GM12873 (cell line): ENCODE results near the gene GPR32.

Experiments
- TF ChIP-seq, protein P1 (sequence below): IDR thresholded peaks from 2 replicates; pipeline ENCODE4 v1.5.1; 2012; ENCODE audit warnings: low read depth, mild to moderate bottlenecking, moderate library complexity, low read length, control low read depth; ENCODE audit not compliant: insufficient read depth; ENCODE audit errors: missing control alignments

Gene GPR32

DNA sequence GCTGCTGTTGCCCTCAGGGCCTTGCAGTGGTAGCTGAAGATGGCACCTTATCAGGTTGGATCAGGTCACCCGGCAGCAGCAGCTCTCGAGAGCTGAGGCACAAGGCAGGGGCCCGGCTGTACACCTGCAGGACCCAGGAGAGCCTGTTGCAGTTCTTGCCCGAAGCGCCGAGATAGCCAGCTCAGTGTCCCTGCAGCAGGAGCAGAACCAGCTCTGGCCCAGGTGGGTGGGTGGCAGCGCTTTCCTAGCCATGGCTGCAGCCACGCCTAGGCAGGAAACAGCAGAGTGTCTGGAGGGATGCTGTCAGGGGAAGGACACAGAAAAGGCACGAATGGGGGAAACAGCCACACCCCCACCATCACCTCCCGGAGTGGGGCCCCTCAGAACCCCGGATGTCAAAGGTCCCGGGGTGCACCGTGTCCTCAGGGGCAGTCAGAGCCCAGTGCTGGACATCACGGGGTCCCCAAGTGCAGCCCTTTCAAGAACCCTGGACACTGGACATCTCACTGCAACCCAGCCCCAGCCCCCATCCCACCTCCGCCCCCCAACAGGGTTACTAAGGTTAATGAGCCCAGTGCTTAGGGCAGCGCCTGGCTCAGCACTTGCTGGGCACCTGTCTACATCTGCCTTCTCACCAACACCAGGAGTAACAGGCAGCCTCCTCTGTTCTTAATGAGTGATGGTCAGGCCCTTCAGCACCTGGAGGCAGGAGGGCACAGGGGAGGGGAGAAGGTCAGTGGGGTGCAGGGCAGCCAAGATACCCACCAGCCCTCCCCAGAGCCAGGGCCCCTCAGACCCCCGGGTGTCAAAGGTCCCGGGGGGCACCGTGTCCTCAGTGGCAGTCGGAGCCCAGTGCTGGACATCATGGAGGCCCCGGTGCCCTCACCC lies 28.6 kb downstream of the GPR32 start:
- TF ChIP-seq, protein P1, sequence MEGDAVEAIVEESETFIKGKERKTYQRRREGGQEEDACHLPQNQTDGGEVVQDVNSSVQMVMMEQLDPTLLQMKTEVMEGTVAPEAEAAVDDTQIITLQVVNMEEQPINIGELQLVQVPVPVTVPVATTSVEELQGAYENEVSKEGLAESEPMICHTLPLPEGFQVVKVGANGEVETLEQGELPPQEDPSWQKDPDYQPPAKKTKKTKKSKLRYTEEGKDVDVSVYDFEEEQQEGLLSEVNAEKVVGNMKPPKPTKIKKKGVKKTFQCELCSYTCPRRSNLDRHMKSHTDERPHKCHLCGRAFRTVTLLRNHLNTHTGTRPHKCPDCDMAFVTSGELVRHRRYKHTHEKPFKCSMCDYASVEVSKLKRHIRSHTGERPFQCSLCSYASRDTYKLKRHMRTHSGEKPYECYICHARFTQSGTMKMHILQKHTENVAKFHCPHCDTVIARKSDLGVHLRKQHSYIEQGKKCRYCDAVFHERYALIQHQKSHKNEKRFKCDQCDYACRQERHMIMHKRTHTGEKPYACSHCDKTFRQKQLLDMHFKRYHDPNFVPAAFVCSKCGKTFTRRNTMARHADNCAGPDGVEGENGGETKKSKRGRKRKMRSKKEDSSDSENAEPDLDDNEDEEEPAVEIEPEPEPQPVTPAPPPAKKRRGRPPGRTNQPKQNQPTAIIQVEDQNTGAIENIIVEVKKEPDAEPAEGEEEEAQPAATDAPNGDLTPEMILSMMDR: no peak

DNA sequence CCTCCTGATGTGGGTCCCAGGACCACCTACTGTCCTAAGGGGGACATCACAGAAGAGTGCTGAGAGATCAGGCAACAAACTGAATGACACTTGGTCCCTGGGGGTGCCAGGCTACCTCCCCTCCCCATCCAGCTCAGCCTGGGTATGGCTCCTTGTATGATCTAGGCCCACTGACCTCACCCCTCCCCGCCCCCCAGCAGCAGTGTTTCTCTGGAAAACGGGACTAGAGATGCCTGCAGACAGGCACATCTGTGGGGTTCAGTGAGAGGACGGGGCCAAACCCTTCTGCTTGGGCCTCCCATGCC lies 29.2 kb downstream of the GPR32 start:
- TF ChIP-seq, protein P1: no peak

DNA sequence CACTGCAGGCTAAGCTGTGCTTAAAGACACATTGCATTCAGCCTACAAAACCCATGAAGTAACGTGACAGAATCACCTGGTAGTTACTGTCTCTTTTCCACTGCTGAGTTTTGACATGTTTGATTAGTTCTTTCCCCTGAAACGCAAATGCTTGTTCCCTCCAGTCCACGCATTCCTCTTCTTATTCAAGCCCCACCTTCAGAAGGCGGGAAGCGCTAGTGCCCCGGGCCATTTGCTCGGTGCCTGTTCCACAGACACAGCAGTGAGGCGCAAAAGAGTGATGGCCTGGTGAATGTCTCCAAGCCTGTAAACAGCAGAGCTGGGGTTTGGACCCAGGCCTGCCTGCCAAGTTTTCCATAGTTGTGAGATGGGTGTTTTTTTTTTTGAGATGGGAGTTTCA lies 30.8 kb downstream of the GPR32 start:
- TF ChIP-seq, protein P1: no peak

DNA sequence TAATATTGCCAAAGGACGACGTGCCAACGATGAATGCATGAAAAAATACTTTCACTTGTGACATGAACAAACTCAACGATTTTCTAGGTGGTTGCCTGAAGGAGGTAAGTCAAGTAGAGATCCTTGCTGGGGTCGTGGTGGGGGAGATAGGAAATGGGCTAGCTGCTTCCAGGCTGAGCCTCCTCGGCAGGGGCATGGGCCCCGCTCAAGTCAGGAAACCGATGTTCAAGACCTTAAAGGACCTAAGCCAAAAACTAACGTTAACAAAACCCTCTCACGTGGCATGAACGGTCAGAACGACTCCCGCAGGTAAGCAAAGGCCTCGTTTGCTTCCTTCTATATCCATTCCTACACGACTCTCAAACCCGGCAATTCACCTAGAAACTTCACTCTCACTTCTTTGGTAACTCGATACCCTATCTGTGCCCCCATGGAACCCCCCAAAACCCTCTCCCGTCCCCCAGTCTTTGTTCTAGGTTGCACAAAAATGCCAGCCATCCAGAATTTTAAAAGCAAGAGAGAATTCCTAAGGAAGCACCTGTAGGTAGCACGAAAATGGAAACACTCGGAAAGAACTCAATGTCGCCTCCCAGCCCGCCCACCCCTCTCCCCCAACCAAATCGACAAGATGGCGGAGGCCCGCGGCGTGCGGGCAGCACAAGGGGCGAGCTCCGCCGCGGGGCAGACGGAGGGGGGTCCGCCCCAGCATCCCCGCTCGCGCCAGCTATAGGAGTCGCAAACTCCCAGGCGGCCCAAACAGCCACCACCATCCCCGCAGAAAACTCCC lies 33.6 kb downstream of the GPR32 start:
- TF ChIP-seq, protein P1: no peak

DNA sequence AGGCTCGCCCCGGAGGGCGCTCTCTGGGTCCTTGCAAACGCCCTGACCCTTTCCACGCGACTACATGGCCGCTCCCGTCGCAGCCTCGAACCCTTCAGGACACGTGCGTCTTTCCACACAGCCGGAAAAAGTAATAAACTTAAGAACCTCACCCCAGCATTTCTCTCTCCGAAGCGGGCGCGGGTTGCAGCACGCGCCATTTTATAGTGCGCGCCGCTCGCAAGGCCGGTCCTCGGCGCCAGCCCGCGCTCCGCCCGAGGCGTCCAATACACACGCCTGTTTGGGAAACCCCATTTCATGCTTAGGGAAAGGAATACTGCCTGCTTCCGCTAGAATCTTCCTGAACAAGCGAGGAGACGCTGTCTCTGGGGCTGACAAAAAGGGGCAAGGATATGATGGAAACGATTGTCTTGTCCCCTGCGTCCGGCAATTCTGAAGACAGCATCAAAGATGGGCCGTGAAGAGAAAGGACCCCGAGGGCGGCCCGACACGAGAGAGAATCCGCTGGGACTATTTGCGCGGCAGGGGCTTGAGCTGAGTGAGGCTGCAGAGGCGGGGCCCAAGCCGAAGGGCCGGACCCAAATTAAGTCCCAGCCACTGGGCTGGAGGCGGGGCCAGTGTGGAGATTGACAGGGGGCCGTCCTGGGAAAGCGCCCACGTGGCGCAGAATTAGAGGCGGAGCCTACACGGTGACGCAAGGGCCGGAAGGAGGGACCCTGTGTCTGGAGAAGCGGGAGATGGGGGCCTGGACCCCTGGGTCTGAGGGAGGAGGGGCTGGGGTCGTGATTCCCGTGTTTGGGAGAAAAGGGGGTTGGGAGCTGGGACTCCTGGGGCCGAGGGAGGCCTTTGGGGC lies 34.4 kb downstream of the GPR32 start:
- TF ChIP-seq, protein P1: no peak

DNA sequence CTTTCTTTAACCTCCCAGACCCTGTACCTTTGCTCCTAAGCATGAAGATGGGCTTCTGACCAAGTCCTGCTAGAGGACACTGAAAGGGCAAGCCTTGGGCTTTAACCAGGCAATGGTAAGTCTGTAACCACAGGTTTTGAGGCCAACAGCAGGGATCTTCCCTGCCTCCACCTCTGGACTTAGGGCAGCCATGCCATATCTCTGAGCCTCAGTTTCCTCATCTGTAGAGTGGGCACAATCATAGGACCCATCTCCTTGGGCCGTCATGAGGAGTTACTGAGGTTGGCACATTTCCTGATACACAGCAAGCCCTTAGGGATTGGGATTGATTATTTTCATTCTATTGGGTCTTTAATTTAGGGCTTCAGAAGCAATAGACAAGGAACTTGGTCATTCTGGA lies 38.6 kb downstream of the GPR32 start:
- TF ChIP-seq, protein P1: no peak
